ENCODE measurements around the gene SARDH.
A peak's percentile ranks its signal among the peaks of the same experiment; 100 is the strongest.
"Not testable (repeated sequence)": the region's sequence is repeated elsewhere in the genome, so short reads cannot be mapped to it uniquely, and the experiment has no call there.

The SARDH gene

DNA sequence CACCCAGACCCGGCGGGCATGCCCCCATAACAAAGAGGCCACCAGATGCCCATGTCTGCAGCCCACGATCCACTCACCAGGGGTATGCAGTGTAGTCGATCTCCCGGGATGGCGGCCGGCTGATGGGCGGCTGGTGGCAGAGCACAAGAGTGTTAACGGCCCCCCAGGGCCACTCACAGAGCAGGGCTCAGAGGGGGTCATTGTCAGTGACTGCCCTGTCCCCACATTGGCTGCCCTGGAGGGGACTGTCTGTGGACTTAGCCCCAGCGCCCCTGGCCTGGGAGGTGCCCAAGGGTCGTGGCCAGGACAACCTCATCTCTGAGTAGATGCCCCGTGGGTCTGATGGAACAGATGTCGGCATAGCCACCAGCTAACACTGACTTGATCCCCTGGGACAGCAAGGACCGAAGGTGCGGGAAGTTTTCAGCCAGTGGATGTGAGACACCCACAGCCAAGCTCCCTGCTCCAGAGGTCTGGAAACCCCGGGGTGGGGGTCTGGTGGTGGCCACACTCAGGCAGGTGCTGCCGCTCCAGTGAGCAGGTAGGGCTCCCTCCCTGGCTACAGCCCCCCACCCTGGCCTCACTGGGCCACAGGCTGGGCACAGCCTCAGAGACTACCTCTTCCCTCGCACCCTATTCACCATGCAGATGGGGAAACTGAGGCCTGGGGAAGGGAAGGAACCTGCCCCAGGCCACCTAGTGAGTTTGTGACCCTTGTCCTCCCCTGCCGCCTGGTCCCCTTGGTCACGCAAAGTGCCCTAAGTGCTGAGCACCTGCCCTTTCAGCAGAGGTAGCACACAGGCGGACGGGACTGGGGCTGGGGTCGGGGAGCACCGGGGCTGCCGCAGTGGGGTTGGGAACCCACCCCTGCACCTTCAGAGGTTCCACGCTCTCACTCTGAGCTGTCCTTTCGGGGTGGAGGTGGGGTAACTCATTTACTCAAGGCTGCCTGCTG, 38.1 kb upstream of the SARDH start:
- DNase-seq = no peak

DNA sequence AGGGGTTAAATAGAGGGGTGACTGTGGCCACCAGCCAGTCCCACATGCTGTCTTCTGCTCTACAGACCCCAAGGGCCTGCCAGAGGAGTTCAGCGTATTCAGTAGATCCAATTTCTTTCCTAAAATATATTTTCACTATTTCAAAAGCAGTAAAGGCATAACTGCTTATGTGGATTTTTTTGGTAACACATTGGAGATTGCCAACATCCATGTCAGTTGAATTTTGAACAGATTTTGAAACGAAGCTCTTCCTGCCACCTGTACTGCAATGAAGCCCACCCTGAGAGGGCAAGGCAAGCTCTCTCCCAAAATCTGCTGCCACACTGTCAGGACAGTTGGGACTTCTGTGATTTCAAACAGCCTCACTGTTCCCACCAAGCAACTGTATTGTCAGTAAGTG, 37.1 kb upstream of the SARDH start:
- no peak for DNase-seq

DNA sequence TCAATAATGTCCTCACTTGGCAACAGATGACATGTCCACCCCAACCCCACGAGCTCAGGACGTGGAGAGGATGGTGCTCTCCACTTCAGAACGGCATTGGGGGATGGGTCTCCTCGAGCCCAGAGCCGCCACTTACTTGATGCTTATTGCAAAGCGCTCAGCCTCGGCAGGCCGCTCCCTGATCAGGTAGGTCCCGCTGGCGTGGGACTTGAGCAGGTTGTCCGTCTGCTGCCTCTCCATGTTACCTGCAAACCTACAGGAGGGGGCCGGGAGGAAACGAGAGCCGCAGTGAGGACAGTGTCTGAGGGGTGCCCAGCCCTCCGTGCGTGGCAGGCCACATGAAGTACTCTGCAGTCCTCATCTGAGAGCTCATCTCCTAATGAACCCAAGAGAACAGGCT, 36.6 kb upstream of the SARDH start:
- DNase-seq = no peak

DNA sequence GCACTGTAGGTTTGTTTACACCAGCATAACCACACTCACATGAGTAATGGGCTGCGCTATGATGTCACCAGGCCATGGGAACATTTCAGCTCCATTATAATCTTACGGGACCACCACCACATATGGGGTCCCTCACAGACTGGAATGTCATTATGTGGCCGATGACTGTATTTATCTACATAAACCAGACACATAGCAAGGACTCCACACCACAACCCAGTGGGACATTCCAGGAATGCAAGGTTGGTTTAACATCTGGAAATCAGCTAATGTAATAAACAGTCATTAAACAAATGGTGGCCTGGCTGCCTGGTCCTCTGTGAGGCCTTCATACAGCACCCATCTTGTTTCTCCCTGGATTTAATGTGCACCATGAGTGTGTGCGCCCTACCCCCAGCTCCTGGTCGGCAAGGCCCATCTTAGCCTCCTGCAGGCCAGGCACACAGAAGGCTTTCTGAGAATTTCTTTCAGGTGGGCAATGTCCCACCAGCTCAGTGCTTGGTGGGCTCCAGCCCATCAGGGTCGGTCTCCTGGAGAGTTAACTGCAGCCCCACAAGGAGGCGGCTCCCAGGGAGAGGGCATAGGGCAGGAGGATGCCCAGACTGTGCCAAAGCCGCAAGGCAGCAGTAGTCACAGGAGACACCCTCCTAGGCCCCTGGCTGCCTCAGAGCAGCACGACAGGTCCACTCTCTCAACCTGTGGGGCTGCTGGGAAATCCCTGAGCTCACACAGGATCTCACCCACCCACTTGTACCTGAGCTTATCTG, 35.9 kb upstream of the SARDH start:
- no peak for DNase-seq

DNA sequence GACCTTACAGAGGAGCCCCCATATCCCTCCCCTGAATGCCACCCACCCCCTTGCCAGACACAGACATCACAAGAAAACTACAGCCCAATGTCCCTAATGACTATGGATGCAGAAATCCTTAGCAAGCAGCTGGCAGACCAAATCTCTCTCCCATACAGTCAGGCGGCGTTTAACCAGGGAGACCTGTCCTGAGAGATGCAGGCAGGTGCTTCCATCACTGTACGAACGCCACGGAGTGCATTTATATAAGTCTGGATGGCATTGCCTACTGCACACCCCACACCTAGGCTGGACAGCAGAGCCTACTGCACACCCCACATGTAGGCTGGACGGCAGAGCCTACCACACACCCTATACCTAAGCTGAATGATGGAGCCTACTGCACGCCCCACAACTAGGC, 34.4 kb upstream of the SARDH start:
- DNase-seq = no peak

DNA sequence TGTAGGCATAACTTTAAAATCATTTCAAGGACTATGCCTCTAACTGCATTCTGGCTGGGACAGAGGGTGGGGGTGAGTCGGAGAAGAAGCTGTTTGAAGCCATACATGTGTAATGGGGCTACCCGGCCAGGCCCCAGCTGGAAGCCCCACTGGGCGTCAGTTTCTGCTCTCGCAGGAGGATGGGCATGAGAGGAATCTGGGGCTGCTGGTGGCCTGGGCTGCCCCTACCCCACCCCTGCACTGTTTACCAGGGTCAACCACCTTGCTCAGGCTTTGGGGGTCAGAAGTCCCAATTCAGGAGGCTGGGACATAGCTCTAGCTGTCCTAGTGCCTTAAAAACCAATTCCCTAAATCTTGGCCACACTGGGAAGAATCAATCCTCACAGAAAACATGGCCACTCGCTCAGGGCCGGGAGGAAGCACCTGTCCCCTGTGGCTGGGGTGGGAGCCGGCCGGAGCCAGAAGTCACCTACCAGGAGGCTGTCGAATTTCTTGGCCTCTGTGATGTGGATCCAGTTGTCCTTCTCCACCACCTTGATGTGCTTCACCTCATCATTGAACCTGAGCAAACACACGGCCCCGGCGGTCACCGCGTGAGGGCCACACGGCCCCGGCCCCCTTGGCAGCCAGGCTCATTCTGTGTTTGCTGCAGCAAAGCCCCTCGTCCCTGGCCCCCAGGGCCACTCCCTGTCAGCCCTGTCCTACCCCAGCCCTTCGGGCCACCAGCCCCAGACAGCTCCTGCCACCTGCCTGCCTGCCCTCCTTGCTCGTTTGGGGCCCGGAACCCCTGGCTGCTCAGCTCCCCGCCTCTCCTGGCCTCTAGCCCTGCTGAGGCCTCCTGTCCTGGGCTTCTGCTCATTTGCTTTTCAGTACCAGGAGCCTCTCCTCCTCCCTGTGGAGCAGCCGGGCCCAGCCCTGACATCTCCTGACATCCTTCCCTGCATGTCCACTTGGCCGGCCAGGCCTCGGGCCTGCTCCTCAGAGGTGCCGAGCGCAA, 33.6 kb upstream of the SARDH start:
- DNase-seq = no peak

DNA sequence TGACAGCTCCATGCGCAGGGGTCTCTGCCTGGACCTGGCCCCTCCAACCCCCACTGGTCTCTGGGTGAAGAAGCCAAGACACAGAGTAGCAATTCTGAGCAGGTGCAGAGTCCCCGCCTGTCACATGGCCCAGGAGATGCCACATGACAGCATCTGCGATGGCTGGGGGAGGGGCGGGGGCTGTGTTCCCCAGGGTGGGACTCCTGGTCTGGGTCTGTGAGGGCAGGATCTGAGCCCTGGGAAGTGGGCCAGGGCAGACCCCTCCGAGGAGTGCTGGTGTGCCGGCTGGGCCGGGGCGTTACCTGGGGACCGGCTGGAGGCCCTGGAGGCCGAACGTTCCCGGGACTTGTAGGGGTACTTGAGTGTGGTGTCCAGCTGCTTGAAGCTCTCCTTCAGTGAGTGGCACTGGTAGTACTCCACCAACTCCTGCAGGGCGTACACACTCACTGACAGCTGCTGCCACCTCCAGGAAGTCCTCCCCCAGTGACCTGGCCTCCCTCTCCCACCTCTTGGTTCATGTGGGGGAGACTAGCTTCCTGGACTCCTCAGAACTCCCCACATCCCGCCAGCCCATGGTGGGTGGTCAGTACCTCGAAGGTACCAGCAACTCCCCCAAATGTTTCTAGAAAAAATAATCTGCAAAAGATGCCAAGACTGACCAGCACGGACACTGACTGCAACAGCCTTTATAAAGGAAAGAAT, 32.1 kb upstream of the SARDH start:
- no peak for DNase-seq

DNA sequence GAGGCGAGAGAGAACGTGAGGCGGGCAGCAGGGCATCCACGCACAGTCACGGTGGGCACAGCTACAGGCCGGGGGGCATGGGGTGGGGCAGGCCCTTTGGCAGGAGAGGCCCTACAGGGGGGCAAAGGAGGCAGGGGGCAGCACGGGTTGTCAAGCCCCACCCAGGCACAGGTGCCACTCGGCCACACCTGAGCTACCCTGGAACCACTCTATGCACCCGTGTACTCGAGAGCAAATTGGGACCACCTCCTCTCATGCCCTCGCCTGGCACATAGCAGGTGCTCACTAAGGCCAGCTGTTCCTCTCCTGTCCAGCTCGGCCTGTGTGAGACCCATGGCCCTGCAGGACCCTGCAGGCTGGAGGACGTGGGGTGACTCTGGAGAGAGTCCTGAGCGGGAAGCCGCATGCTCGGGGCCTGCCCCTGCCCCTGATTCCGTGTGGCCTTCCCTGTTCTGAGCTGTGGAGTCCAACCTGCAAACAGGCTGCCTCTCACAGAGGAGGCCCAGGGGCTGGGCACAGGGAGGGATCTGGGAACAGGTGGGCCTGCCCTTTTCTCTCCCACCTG, 31.4 kb upstream of the SARDH start:
- no peak for DNase-seq

DNA sequence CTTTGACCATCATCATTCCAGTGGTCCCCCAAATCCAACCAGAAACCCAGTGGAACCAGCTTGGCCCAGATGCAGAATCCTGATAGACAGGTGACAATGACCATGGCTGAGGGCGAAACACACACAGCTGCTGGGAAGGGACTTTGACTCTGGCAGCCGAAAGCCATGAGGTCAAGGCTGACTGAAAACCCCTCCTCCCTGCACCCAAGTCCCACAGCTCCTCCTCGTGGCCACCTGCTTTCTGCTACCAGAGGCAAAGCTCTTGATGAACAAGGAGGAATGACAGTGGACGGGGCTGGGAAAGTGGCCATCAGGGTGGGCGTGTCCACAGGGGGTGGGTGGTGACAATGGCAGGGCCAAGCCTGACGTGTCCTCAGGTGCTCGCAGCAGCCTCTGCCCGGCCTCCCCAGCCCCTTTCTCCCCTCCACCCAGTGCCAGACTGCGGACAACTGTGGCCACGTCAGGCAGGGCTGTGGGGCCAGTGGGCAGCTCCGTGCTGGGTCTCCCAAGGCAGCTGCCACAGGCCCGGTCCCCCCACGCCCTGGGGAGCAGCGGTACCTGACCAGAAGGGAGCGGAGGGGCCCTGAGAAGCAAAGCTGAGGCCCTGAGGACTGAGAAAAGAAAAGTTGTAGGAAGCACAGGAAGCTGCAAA, 30.8 kb upstream of the SARDH start:
- DNase-seq = no peak

DNA sequence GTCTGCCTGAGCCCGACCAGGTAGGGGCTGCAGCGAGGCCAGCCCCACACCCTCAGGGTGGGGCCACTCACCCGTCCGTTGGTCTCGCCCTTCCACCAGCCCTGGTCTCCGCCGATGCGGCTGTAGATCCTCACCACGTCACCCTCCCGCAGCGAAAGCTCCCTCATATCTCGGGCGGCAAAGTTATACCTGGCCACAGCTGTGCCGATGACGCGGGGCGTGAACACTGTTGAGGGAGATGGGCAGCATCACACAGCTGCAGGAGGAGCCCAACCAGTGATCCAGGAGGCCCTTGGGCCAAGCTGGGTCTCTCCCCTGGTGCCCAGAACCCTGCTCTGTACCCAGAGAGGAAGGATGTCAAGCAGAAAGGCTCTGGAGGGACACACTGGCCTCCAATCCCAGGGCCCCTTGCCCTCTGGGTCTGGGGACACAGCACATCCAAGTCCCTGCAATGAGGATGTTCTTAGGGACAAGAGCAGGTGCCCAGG, 30.3 kb upstream of the SARDH start:
- DNase-seq = no peak

DNA sequence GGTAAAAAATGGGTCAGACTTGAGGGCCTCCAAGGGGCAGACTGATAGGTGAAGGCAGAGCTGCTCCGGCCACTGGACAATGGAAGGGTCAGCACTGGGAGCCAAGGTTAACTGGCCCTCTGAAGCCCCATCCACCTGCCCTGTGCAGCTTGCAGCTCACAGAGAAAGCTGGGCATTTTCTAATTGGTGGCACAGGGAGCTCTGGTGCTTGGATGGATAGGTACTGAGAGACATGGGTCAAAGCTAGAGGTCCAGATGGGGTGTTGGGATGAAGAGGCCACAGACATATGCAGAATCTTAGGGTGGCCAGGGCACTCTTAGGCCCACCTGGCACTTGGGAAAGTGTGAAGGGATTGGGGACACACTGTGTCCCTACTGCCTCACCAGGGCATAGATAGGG, 29.5 kb upstream of the SARDH start:
- DNase-seq = no peak

DNA sequence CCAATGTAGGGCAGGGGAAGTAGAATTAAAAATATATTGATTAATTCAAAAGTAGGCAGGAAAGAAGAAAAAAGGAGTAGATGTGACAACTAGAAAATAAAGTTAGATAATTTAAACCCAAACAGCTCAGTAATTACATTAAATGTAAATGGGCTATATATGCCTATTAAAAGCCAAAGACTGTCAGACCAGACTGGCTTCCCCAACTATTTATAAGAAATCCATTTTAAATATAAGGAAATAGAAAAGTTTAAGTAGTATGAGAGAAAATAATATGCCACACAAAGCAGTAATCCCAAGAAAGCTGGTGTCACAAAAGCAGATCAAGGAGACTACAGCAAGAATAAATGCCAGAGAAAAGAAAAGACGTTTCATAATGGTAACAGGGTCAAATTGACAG, 28.9 kb upstream of the SARDH start:
- no peak for DNase-seq

DNA sequence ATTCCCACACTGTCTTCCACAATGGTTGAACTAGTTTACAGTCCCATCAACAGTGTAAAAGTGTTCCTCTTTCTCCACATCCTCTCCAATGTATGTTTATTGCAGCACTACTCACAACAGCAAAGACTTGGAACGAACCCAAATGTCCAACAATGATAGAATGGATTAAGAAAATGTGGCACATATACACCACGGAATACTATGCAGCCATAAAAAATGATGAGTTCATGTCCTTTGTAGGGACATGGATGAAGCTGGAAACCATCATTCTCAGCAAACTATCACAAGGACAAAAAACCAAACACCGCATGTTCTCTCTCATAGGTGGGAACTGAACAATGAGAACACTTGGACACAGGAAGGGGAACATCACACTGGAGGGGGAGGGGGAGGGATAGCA, 28.1 kb upstream of the SARDH start:
- not testable (repeated sequence) for DNase-seq

DNA sequence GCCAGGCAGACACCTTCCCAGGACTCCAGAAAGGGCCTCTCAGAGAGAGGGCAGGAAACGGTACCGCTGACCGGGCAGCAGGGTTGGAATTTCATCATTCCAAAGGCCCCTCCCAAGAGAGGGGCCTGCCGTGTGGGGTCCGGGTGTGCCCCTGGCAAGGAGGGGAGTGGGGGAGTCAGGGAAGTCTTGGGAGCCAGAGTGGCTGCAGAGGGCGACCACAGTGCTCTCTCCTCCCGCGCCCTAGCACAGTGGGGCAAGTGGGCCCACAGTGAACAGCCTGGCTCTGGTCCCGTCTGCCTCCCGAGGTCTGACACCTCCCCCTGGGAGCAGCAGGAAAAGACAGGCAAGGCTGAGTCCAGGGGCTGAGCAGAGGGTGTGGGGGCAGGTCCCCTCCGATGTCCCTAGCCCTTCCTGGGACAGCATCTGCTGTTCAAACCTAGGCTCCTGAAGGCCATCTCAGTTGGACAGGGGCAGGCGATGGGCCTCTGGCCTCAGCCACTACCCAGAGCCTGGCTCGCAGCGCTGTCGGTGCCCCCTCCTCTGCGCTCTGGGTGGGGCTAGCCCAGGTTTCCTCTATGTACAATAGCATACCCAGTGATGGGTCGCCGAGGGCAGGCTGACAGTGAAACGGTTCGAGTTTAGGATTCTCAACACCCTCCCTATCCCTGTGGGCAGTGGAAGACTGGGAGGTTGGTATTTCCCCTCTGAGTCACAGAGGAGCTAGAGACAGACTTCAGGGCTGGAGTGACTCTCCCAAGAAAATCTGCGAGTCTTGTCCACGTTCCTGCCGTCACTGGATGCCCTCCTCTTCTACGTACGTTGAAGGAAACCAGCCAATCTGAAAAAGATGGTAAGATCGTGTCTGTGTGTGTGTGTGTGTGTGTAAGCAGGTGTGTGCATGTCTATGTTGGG, 25.4 kb upstream of the SARDH start:
- peak; percentile 18 for DNase-seq

DNA sequence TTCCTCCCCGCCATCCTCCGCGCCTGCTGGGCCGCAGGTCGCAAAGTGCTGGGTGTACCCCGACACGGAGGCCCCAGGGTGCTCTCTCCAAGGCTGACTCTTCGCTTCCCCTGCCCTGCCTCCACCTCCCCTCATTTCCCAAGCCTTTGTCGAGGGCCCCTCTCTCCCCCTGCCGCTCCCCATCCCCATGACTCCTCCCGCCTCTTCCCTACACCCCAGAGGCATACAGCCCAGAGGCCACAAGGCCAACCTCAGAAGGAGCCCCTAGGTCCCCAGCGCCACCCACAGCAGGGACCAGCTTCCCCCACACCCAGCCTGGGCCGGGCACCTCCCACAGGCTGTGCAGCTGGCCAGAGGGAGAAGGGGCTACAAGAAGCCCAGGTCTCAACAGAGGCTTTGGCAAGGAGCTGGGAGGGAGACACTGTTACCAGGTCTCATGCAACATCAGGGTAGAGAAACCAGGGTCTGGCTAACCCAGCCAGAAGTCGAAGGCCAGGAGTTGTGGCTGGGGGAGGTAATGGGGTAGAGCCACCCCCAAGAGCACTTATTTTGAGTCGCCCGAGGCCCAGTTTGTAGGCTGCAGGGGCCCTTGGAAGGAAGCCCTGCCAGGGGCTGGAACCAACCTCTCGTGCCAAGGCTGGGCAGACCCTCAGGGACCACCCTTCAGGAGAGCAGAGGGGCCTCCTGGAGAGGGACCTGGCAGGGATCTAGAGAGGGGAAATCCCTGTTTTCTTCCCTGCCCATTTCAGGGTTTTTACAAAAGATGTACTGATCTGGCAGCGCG, 24.5 kb upstream of the SARDH start:
- DNase-seq = no peak

DNA sequence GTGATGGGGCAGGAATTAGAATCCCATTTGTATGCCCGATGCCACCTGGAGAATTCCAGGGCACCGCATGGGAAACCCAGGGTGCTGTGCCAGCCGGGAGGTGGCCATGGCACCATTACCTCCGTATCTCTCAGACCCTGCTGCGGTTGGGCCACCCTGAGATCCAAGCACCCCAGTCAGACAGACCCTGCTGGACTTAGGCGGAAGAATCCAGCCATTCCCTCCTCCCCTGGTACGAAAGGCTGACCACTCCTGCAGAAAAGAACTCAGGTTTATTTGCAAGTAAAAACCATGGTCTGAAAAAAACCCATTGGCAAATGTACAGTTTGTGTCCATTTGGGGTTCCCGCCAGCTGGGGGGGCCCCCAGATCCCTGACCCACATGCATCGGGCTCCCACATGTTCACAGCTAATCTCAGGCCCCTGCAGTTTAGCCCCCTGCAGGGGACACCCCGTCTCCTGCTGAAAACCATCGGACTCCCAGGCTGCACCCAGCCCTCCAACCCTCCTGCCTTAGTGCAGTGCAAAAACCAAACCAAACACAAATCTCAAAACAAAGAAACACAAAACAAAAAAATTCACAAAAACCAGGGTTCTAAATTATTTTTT, 23.6 kb upstream of the SARDH start:
- DNase-seq = no peak

DNA sequence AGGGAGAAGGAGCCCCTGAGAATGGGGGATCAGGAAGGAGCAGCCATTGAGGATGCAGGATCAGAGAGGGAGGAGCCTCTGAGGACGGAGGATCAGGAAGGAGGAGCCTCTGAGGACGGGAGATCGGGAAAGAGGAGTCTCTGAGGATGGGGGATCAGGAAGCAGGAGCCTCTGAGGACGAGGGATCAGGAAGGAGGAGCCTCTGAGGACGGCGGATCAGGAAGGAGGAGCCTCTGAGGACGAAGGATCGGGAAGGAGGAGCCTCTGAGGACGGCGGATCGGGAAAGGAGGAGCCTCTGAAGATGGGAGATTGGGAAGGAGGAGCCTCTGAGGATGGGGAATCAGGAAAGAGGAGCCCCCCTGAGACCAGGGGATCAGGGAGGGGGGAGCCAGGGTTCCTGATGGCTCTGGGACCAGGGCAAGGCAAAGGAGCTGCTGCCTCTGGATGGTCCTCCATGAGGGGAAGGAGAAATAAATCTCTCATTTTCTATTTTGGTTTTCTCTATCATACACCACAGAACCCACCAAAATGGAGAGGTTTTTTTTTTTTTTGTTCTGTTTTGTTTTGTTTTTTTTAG, 22.6 kb upstream of the SARDH start:
- no peak for DNase-seq

DNA sequence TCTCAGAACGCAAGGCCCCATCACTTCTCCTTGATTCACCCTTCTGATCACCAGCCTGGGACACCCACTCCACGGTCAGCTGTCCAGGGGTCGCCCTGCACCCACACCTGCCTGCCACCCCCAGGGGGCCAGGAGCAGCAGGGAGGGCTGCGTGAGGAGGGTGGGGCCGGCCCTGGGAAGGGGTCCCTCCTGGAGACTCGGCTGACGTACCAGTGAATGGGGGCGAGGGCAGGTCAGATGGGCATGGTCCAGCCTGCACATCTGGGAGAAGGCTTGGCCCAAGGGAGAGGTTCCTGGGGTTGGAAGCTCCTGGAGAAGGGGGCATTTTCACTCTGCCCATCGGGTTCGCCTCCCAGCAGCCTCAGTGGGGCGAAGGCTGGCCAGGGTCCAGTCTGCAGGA, 21.8 kb upstream of the SARDH start:
- no peak for DNase-seq

All from amniotic stem cell (primary cell).